Peyer's patch (tissue), 4 donors: ENCODE measurements around the gene GEMIN5. TPM values are rescaled to one million over a fixed set of nuclear protein-coding genes. Genes with fewer than 3 reads are reported as not detected.

ENCODE experiments used
- DNase-seq, 3 donors: peaks; one replicate each; pipeline ENCODE4 v3.0.0-alpha.2; 2017 to 2019
- H3K27ac ChIP-seq, 4 donors: fragments of 200-600 bp; sonication (generic); one replicate each; pipeline ENCODE4 v1.5.1; 2016 to 2019
- H3K27me3 ChIP-seq, 2 donors: fragments of 200-600 bp; sonication (generic); one replicate each; pipeline ENCODE4 v1.5.1; 2019
- H3K36me3 ChIP-seq, 3 donors: fragments of 200-600 bp; sonication (generic); one replicate each; pipeline ENCODE4 v1.5.1; 2016 to 2019
- H3K4me1 ChIP-seq, 4 donors: fragments of 200-600 bp; sonication (generic); one replicate each; pipeline ENCODE4 v1.5.1; 2016 to 2019
- H3K4me3 ChIP-seq, 4 donors: fragments of 200-600 bp; sonication (generic); 1 replicate in 3 of 4; 2 replicates in 1 of 4; pipeline ENCODE4 v1.5.1; 2016 to 2019; ENCODE audit warnings: mild to moderate bottlenecking in 1 of 4
- H3K9me3 ChIP-seq, 4 donors: fragments of 200-600 bp; sonication (generic); one replicate each; pipeline ENCODE4 v1.5.1; 2016 to 2019; ENCODE audit warnings: mild to moderate bottlenecking in 1 of 4
- CTCF ChIP-seq, 6 experiments: fragments of 450-650 bp in 4 of 6; fragments of 200-600 bp in 2 of 6; sonication (generic) in 1 of 6; IDR thresholded peaks; one replicate each; pipeline ENCODE4 v1.5.1; 2017 to 2019; ENCODE audit warnings: antibody characterized with exemption in 6 of 6, mild to moderate bottlenecking in 3 of 6, moderate library complexity in 1 of 6
- POLR2A ChIP-seq, 2 donors: fragments of 450-650 bp; IDR thresholded peaks; one replicate each; pipeline ENCODE4 v1.5.1; 2017; ENCODE audit warnings: antibody characterized with exemption in 2 of 2, mild to moderate bottlenecking in 2 of 2, moderate library complexity in 2 of 2
- total RNA-seq, 4 donors: library from RNA; depleted of rRNA; stranded (reverse); fragments of >200 nt; gene quantifications; one replicate each; pipeline ENCODE4 v1.1.0, GENCODE V29; 2016

The GEMIN5 gene
- total RNA-seq, 4 donors from 2014 or later = 9.1 to 13.3 (median 12.2) TPM

DNA sequence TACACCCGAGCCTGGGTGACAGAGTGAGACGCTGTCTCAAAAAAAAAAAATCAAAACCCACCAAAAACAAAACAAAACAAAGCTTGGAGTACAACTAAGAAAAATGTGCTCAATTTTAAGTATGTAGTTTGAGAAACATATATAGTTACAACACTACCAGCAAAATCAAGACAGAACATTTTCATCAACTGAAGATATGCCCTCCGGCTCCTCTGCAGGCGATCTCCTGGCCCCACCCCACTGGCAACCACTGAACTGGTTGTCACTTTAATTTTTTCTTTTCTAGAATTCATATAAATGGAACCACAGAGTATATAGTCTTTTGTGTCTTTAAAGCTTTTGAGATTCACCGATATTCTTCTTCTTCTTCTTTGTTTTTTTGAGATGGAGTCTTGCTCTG is 44.6 kb downstream of the GEMIN5 start:
- no peak for DNase-seq
- Histone ChIP-seq H3K4me1 (no peaks in the 10 kb centered on the region), H3K9me3 (no peaks in the 10 kb centered on the region), H3K4me3 (no peak overlapping the region), H3K27me3 (no peaks in the 10 kb centered on the region), H3K36me3 (peaks cover 0 to 69% (median 0%) of the 10 kb centered on the region in 3 donors), H3K27ac (no peak overlapping the region)
- TF ChIP-seq CTCF (IDR thresholded peaks at IDR 0.05) (no peak), POLR2A (IDR thresholded peaks at IDR 0.05) (no peak)

GRCh38 chr5:154892369-154892771 is 45.6 kb downstream of the GEMIN5 start:
- no peak for DNase-seq
- H3K27ac ChIP-seq = no peak overlapping the region
- H3K27me3 ChIP-seq = no peaks in the 10 kb centered on the region
- no peaks in the 10 kb centered on the region for H3K9me3 ChIP-seq
- H3K4me3 ChIP-seq = no peak overlapping the region
- H3K4me1 ChIP-seq = no peaks in the 10 kb centered on the region
- no peak for TF ChIP-seq CTCF (IDR thresholded peaks at IDR 0.05)
- TF ChIP-seq POLR2A (IDR thresholded peaks at IDR 0.05) = no peak
- H3K36me3 ChIP-seq = peaks cover 0 to 71% (median 0%) of the 10 kb centered on the region in 3 donors

DNA sequence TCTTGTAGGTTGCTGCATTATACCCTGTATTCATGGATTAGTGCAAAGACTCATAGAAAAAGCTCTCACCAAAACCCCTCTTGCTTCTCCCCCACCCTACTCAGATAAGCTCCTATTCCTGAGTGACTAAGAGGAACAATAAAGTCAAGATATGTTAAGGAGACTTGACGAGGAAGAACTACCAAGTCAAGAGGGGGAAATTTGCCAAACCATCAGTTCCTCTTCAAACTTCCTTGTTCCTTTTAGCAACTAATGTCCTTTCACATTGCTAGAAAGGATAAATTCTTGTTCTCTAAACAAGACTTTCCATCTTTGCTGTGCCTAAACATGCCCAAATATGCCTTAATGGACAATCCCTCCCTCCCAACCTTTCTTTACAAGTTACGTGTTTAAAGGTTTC is 52.6 kb downstream of the GEMIN5 start:
- H3K36me3 ChIP-seq = peaks cover 0 to 54% (median 0%) of the 10 kb centered on the region in 3 donors
- TF ChIP-seq POLR2A (IDR thresholded peaks at IDR 0.05) (no peak), CTCF (IDR thresholded peaks at IDR 0.05) (no peak)

DNA sequence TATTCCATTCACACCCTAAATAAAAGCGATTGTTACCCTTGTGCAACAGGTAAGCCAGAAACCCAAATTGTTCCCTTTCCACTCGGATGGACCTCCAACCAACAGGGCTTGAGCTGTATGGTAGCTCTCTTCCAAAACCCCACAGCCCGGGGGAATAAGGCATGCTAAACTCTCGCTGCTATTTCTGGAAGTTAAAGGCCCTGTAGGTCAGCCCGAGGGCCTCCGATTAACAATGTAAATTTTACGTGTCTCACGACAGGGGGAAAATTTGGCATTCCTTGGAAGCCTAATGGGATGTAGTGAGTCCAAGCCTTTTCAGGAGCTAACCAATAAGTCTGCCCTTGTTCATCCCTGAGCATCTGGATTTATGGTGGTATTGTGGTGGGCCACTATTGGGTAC is 53.6 kb downstream of the GEMIN5 start:
- Histone ChIP-seq H3K4me1 (no peaks in the 10 kb centered on the region), H3K27me3 (no peaks in the 10 kb centered on the region), H3K27ac (no peak overlapping the region), H3K4me3 (no peak overlapping the region), H3K9me3 (peaks cover 0 to 17% (median 0%) of the 10 kb centered on the region in 4 donors), H3K36me3 (peaks cover 0 to 44% (median 0%) of the 10 kb centered on the region in 3 donors)
- no peak for TF ChIP-seq POLR2A (IDR thresholded peaks at IDR 0.05)
- no peak for TF ChIP-seq CTCF (IDR thresholded peaks at IDR 0.05)
- DNase-seq = no peak

More for the DNA sequence above, 52.6 kb downstream of the GEMIN5 start:
- no peaks in the 10 kb centered on the region for H3K4me1 ChIP-seq
- no peaks in the 10 kb centered on the region for H3K27me3 ChIP-seq
- H3K4me3 ChIP-seq = no peak overlapping the region
- H3K27ac ChIP-seq = no peak overlapping the region
- DNase-seq = no peak
- H3K9me3 ChIP-seq = peaks cover 0 to 17% (median 0%) of the 10 kb centered on the region in 4 donors

- no peak overlapping the region for H3K27ac ChIP-seq
- H3K27me3 ChIP-seq = no peaks in the 10 kb centered on the region
- H3K4me1 ChIP-seq = no peaks in the 10 kb centered on the region
- H3K9me3 ChIP-seq = peaks cover 0 to 34% (median 3%) of the 10 kb centered on the region in 4 donors
- TF ChIP-seq CTCF (IDR thresholded peaks at IDR 0.05) = no peak
- no peak for TF ChIP-seq POLR2A (IDR thresholded peaks at IDR 0.05)
- H3K4me3 ChIP-seq = no peak overlapping the region
- H3K36me3 ChIP-seq = peaks cover 0 to 34% (median 0%) of the 10 kb centered on the region in 3 donors
- DNase-seq = no peak
These were observed 56.0 kb downstream of the GEMIN5 start for GRCh38 chr5:154881986-154882385.
